GM12878 (cell line): ENCODE measurements around the gene TRIM61.

Source experiments
- ATF7 ChIP-seq: fragments of 450-650 bp; IDR thresholded peaks from 2 replicates; pipeline ENCODE4 v1.6.1; 2016; ENCODE audit warnings: low read depth, mild to moderate bottlenecking
- BRCA1 ChIP-seq: IDR thresholded peaks from 2 replicates; pipeline ENCODE4 v1.6.1; 2011; ENCODE audit warnings: low read depth, low read length, improper control_type of control experiment
- CHD1 ChIP-seq: IDR thresholded peaks from 2 replicates; pipeline ENCODE4 v1.6.1; 2012; ENCODE audit warnings: low read depth, low read length, improper control_type of control experiment
- CTCF ChIP-seq, 3 experiments: IDR thresholded peaks in 2 of 3; conservative IDR thresholded peaks in 1 of 3; 2 replicates each; pipeline ENCODE4 v1.5.1; 2011; ENCODE audit warnings: low read depth in 3 of 3, low read length in 3 of 3, mild to moderate bottlenecking in 3 of 3, control low read depth in 2 of 3, moderate library complexity in 2 of 3, inconsistent platforms in 1 of 3, mixed read lengths in 1 of 3; ENCODE audit not compliant: control insufficient read depth in 2 of 3, insufficient read depth in 1 of 3; ENCODE audit errors: extremely low read depth in 1 of 3
- EP300 ChIP-seq, 2 experiments: fragments of 150-350 bp in 1 of 2; IDR thresholded peaks; 2 replicates each; pipeline ENCODE4 v1.6.1; 2011 to 2012; ENCODE audit warnings: low read depth in 2 of 2, low read length in 2 of 2, borderline replicate concordance in 1 of 2, improper control_type of control experiment in 1 of 2, inconsistent platforms in 1 of 2; ENCODE audit not compliant: control insufficient read depth in 1 of 2
- ETV6 ChIP-seq, 2 experiments: fragments of 450-650 bp in 1 of 2; IDR thresholded peaks in 1 of 2; conservative IDR thresholded peaks in 1 of 2; 2 replicates each; pipeline ENCODE4 v1.6.1; 2014; ENCODE audit warnings: antibody characterized with exemption in 1 of 2, borderline replicate concordance in 1 of 2, low read depth in 1 of 2, mild to moderate bottlenecking in 1 of 2, moderate library complexity in 1 of 2
- IRF3 ChIP-seq: fragments of 450-650 bp; IDR thresholded peaks from 2 replicates; pipeline ENCODE4 v1.6.1; 2014; ENCODE audit warnings: mild to moderate bottlenecking
- JUNB ChIP-seq: IDR thresholded peaks from 2 replicates; pipeline ENCODE4 v1.6.1; 2016; ENCODE audit warnings: antibody characterized with exemption, mild to moderate bottlenecking
- POLR2AphosphoS2 ChIP-seq: IDR thresholded peaks from 2 replicates; pipeline ENCODE4 v1.6.1; 2011; ENCODE audit warnings: low read depth, mild to moderate bottlenecking, low read length, improper control_type of control experiment, moderate library complexity
- REST ChIP-seq: IDR thresholded peaks from 2 replicates; pipeline ENCODE4 v1.6.1; 2012; ENCODE audit warnings: mild to moderate bottlenecking, low read depth, low read length
- RFX5 ChIP-seq: IDR thresholded peaks from 2 replicates; pipeline ENCODE4 v1.6.1; 2011; ENCODE audit warnings: low read depth, low read length, improper control_type of control experiment
- SPI1 ChIP-seq: IDR thresholded peaks from 2 replicates; pipeline ENCODE4 v1.6.1; 2011; ENCODE audit warnings: low read depth, mild to moderate bottlenecking, low read length, moderate library complexity, borderline replicate concordance; ENCODE audit not compliant: insufficient read depth
- TF ChIP-seq, protein P1 (sequence below): IDR thresholded peaks from 2 replicates; pipeline ENCODE4 v1.6.1; 2012; ENCODE audit warnings: low read depth, low read length, improper control_type of control experiment

DNA sequence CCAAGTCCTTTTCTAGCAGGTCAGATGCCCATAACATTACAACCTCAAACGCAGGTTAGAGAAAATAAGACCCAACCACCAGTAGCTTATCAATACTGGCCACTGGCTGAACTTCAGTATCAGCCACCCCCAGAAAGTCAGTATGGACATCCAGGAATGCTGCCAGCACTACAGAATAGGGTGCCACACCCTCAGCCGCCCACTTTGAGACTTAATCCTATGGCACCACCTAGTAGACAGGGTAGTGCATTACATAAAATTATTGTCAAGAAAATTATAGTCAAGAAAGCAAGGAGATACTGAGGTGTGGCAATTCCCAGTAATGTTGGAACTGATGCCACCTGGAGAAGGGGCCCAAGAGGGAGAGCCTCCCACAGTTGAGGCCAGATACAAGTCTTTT, 19.9 kb upstream of the TRIM61 start:
- no peak for TF ChIP-seq RFX5
- TF ChIP-seq CTCF (IDR thresholded peaks at IDR 0.05 in 2 of 3, conservative IDR thresholded peaks at IDR 0.05 in 1 of 3; ENCODE audit: control insufficient read depth in 2 of 3, extremely low read depth in 1 of 3, insufficient read depth in 1 of 3, low read depth in 3 of 3, low read length in 3 of 3), result peak; percentile 25 to 40 (median 31); a peak in 3 of 6 replicates
- no peak for TF ChIP-seq IRF3
- TF ChIP-seq ATF7, result no peak
- no peak for TF ChIP-seq JUNB
- no peak for TF ChIP-seq REST
- TF ChIP-seq CHD1, result no peak
- TF ChIP-seq ETV6 (conservative IDR thresholded peaks at IDR 0.05 in 1 of 2, IDR thresholded peaks at IDR 0.05 in 1 of 2; ENCODE audit: borderline replicate concordance in 1 of 2, low read depth in 1 of 2), result no peak
- no peak for TF ChIP-seq SPI1
- no peak for TF ChIP-seq EP300 (IDR thresholded peaks at IDR 0.05; ENCODE audit: borderline replicate concordance in 1 of 2, control insufficient read depth in 1 of 2, low read depth in 2 of 2, low read length in 2 of 2)
- TF ChIP-seq POLR2AphosphoS2, result no peak
- TF ChIP-seq, protein P1, sequence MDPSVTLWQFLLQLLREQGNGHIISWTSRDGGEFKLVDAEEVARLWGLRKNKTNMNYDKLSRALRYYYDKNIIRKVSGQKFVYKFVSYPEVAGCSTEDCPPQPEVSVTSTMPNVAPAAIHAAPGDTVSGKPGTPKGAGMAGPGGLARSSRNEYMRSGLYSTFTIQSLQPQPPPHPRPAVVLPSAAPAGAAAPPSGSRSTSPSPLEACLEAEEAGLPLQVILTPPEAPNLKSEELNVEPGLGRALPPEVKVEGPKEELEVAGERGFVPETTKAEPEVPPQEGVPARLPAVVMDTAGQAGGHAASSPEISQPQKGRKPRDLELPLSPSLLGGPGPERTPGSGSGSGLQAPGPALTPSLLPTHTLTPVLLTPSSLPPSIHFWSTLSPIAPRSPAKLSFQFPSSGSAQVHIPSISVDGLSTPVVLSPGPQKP, result no peak
- TF ChIP-seq BRCA1, result no peak
